GM18520 (cell line): ENCODE results near the gene ASS1.
"Not testable (repeated sequence)": the region's sequence is repeated elsewhere in the genome, so short reads cannot be mapped to it uniquely, and the experiment has no call there.

Experiments used
- ATAC-seq: cut with Tn5 transposase; IDR thresholded peaks from one replicate; pipeline ENCODE4 v1.9.1; 2021; ENCODE audit not compliant: unreplicated experiment

The ASS1 gene

GRCh38 chr9:130444565-130445221, at the start of gene ASS1:
TSS of gene ASS1 (plus strand) at chr9:130444961. CDS start at chr9:130452229, 7,268 bp downstream.
- no peak for ATAC-seq

DNA sequence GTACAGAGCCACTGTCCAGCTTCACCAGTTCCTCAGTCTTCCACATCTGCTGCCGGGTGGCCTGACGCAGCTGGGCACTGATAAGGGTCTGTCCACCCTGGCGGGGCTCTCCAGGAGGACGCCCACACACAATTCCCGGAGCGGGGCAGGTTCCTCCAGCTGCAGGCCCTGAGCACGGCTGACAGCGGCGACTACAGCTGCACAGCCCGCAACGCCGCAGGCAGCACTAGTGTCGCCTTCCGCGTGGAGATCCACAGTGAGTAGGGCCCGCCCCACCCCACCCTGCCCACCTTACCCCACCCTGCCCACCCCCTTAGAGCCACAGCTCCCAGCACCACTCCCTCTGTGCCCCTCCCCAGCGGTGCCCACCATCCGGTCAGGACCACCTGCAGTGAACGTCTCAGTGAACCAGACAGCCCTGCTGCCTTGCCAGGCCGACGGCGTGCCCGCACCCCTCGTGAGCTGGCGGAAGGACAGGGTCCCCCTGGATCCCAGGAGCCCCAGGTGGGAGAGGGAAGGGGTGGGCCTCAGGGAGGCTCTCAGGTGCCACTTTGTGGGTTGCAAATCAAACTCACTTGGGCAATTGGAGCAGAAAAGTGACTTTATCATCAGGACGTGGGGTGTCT, 48.8 kb upstream of the ASS1 start:
- no peak for ATAC-seq

- ATAC-seq = no peak
Observed at GRCh38 chr9:130396581-130396980, 48.2 kb upstream of the ASS1 start.

GRCh38 chr9:130398487-130399240, 46.1 kb upstream of the ASS1 start:
- no peak for ATAC-seq

DNA sequence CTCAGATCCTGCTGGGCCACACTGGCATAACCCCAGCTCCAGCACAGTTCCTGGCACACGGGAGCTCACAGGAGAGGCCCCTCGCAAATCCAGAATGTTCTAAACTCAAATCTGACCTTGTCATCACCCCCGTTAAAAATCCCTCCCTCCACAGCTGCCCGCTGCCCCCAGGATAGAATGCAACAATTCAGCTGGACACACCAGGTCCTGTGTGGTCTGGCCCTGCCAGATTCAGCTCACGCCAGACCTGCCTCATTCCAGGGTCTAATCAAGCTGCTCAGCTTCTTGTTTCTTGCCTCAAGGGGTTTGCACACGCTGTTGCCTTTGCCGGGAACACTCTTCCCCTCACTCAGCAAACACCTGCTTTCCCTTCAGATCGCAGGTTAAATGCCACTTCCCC, 45.0 kb upstream of the ASS1 start:
- no peak for ATAC-seq

DNA sequence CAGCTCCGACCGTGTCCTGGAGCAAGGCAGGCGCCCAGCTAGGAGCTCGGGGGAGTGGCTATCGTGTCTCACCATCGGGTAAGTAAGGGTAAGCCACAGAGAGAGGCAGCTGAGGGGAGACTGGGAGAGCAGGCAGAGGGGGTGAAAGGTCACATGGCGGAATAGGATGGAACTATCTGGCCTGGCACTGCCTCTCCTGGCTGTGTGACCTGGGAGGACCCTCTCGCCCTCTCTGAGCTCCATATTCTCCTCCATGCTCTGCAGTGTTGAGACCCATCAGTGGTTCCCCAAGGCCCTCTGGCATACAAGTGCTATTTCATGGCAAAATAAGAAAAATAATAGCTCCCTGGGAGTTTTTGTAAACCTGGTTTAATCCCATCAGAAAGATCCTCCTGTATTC, 43.9 kb upstream of the ASS1 start:
- no peak for ATAC-seq

GRCh38 chr9:130401742-130402141, 43.0 kb upstream of the ASS1 start:
- not testable (repeated sequence) for ATAC-seq

DNA sequence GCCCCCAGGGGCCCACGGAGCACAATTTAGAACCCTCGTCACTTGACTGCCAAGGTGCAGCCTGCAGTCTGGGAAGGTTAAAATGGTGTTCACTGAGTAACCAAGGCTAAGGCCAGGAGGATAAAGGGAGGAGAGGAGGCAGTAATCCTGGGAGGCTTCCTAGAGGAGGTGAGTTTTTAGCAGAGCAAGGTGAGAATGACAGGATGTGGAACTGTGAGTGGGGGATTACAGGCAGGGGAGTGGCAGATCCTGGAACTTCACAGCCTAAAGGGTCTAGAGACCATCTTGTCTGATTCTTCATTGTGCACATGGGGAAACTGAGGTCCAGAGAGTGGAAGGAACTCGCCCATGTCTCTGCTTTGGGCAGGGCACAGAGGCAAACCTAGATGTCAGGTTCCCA, 42.5 kb upstream of the ASS1 start:
- no peak for ATAC-seq

GRCh38 chr9:130402645-130403440, 41.9 kb upstream of the ASS1 start:
- ATAC-seq = no peak

DNA sequence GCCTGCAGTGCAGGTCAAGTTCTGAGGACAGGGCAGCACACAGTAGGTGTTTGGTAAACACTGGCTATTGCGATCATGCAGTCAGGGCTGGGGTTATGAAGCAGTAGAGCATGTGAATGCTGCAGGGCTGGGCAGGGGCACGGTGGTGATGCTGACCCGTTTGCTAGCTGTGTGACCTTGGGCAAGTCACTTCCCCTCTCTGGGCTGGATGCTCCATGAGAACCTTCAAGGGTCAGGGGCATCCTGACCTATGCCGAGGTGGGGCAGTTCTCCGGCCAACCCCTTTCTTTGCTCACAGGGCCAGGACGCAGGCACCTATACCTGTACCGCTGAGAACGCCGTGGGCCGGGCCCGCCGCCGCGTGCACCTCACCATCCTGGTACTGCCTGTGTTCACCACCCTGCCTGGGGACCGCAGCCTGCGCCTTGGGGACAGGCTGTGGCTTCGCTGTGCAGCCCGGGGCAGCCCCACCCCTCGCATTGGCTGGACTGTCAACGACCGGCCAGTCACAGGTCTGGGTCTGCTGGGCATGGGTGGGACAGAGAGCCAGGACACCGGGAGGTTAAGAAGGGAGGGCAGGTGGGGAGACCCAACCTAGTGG, 39.0 kb upstream of the ASS1 start:
- no peak for ATAC-seq

DNA sequence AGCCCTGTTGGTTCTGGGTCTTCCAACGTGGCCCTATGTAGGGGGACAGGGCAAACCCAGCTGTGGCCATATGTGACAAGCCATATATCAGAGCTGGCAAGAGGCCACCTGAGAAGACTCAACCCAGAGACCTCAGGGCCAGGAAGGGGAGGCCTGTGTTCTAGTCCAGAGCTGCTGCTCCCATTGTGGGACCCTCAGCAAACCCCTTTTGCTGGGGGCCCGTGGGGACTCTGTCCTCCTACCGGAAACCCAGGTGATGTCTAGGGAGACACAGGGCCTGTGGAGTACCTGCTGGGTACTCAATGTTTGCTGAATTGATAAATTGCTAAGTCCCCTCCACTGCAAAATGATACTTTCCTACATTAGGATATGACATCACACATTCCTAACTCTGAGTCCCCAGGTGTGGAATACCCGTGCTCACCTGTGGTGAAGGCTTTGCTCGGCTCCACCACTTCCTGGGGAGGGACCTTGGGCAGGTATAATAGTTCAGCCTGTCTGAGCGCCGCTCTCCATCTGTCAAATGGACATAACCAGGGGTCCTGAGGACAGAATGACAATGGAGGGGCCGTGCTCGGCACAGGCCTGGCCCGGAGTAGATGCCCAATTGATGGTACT, 38.4 kb upstream of the ASS1 start:
- no peak for ATAC-seq

DNA sequence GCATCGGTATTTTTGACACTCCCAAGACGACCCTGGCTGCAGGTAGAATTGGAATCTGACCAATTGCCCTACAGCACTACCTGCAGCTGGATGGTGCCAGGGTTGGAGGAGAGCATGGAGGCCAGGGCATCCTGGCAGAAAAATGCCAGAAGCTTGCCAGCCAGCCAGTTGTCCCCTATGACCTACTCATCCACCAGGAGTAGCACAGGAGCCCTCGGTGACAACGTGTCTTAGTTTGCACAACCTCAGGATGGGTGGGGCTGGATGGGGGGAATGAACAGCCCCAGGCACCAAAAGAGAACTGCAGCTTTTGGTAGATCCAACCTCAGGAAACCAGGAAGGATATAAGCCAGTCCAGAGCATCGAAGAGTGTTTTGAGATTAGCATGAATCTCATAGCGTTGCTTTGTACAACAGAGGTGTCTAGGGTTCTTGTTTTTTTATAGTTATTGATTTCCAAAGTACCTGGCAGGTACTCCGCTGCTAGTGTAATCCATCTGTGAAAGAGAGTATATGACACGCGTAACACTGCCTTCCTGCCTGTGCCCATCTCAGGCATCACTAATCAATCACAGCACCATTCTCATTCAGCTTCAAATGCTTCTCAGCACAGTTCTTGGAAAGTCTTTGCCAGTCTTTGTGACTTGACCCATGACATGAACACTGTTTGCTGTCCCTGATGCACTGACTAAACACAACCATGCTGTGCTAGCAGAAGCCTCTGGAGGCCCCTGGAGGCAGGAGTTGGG, 36.7 kb upstream of the ASS1 start:
- ATAC-seq = no peak

DNA sequence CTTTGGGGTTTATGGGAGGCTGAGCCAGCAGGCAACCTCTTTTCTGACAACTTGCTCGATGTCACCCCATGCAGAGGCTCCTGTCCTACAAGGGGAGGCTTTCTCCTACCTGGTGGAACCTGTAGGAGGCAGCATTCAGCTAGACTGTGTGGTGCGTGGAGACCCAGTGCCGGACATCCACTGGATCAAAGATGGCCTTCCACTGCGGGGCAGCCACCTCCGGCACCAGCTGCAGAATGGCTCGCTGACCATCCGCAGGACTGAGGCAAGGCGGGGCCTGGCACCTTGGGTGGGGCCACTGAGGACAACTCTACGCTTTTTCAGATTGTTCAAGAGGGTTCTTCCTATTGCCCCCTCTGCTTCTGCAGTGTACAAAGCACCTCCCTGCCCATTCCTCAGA, 36.1 kb upstream of the ASS1 start:
- ATAC-seq = no peak

- ATAC-seq = no peak
Observed at GRCh38 chr9:130409246-130409645, 35.5 kb upstream of the ASS1 start.

- ATAC-seq = no peak
Observed at GRCh38 chr9:130410443-130410842, 34.3 kb upstream of the ASS1 start.

- no peak for ATAC-seq
Observed at GRCh38 chr9:130411566-130411915, 33.2 kb upstream of the ASS1 start.

GRCh38 chr9:130414081-130414731, 30.6 kb upstream of the ASS1 start:
- ATAC-seq = no peak

DNA sequence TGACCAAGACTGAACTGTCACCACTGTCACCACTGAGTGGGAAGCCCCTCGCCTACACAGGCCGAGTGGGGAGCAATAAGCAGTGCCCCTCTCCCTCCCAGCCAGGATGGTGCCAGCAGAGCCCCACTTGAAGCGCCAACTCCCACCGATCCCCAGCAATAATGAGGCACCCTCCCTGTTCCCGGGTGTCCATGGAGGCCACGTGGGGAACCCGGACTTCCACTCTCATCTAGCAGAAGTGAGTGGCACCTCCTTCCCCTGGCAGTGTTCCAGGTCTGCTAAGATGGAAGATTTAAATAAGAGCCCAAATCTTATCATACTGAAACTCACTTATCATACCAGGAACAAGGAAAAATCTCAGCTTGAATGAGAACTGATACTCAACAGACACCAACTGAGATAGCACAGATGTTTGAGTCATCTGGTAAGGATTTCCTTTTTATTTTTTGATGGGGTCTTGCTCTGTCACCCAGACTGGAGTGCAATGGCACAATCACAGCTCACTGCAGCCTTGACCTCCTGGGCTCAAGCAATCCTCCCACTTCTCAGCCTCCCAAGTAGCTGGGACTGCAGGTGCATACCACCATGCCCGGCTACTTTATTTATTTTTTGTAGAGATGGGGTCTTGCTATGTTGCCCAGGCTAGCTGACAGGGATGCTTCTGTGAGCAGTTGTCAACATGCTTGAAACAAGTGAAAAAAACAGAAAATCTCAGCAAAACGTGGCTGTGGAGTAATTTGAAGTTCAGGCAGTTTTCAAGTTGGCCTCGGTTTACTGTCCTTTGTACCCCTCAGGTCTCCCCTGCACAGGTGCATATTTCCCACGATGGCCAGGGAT, 29.6 kb upstream of the ASS1 start:
- no peak for ATAC-seq

- ATAC-seq = no peak
Observed at GRCh38 chr9:130417602-130418001, 27.2 kb upstream of the ASS1 start.
